GM12878 (cell line): ENCODE results near the gene COBLL1. TPM values are rescaled to one million over a fixed set of nuclear protein-coding genes. Genes with fewer than 3 reads are reported as not detected.

ENCODE experiments used
- ATAC-seq: fragments of 200-7000 bp; cut with Tn5 transposase; 3 replicates; pipeline ENCODE4 v1.9.1; 2020; ENCODE audit warnings: mild to moderate bottlenecking, moderate library complexity
- BruUV-seq: library from RNA; stranded (reverse); fragments of 400-500 nt; replicated peaks from 2 replicates; lab custom pipeline; 2021; lab: Mats Ljungman, UMichigan
- CTCF ChIA-PET: fragments of 300-600 bp; sonication (Branson Sonifier 250); formaldehyde crosslinking; extraction: SDS; loops from one replicate; lab custom pipeline; 2021; ENCODE audit warnings: inconsistent platforms; lab: Yijun Ruan, JAX
- POLR2A ChIA-PET: fragments of 350-600 bp; formaldehyde crosslinking; extraction: SDS; loops from one replicate; lab custom pipeline; 2021; ENCODE audit warnings: inconsistent platforms; lab: Charles Lee
- RAD21 ChIA-PET: fragments of 300-600 bp; sonication (Branson Sonifier 250); formaldehyde crosslinking; loops from one replicate; lab custom pipeline; 2023; ENCODE audit warnings: antibody characterized with exemption; ENCODE audit not compliant: unreplicated experiment; lab: Charles Lee
- SMC1A ChIA-PET: fragments of 300-600 bp; sonication (Branson Sonifier 250); formaldehyde crosslinking; loops from one replicate; lab custom pipeline; 2023; ENCODE audit not compliant: unreplicated experiment, uncharacterized antibody; lab: Charles Lee
- DNase-seq: peaks from one replicate; pipeline ENCODE4 v3.0.0-alpha.2; 2011; ENCODE audit warnings: low read depth, low spot score
- FAIRE-seq: peaks from 3 replicates; lab custom pipeline; 2011; peaks lifted over from hg19 to GRCh38; lab: Jason Lieb, UNC
- H2AFZ ChIP-seq: 2 replicates; pipeline ENCODE4 v1.6.0; 2011; ENCODE audit warnings: low read depth, low read length, control low read depth; ENCODE audit not compliant: control insufficient read depth
- H3K27ac ChIP-seq: 2 replicates; pipeline ENCODE4 v1.5.1; 2011; ENCODE audit warnings: control low read depth; ENCODE audit not compliant: control insufficient read depth, insufficient read depth
- H3K27me3 ChIP-seq, 2 experiments: replicated peaks in 1 of 2; 2 replicates each; pipeline versions ENCODE4 v1.6.0 to v1.6.1; 2011; ENCODE audit warnings: low read length in 1 of 2; ENCODE audit not compliant: control insufficient read depth in 2 of 2, insufficient read depth in 2 of 2
- H3K36me3 ChIP-seq, 2 experiments: 2 replicates each; pipeline ENCODE4 v1.5.1; 2011; ENCODE audit warnings: low read length in 1 of 2; ENCODE audit not compliant: control insufficient read depth in 2 of 2, insufficient read depth in 2 of 2
- H3K4me1 ChIP-seq: 2 replicates; pipeline ENCODE4 v1.6.1; 2011; ENCODE audit warnings: mild to moderate bottlenecking, low read length, moderate library complexity, mixed read lengths; ENCODE audit not compliant: control insufficient read depth, insufficient read depth
- H3K4me2 ChIP-seq: 2 replicates; pipeline ENCODE4 v1.6.0; 2011; ENCODE audit warnings: control low read depth; ENCODE audit not compliant: control insufficient read depth, insufficient read depth
- H3K4me3 ChIP-seq: fragments of 200-600 bp; sonication (generic); 2 replicates; pipeline ENCODE4 v1.5.1; 2016
- H3K79me2 ChIP-seq: 2 replicates; pipeline ENCODE4 v1.6.0; 2011; ENCODE audit warnings: low read length; ENCODE audit not compliant: control insufficient read depth, insufficient read depth
- H3K9ac ChIP-seq: 2 replicates; pipeline ENCODE4 v1.8.0; 2011; ENCODE audit warnings: low read length, control low read depth, mixed read lengths; ENCODE audit not compliant: control insufficient read depth, insufficient read depth
- H3K9me3 ChIP-seq: replicated peaks from 3 replicates; pipeline ENCODE4 v1.5.1; 2011; ENCODE audit warnings: mild to moderate bottlenecking, low read length; ENCODE audit not compliant: control insufficient read depth, insufficient read depth
- H4K20me1 ChIP-seq: 2 replicates; pipeline ENCODE4 v1.6.0; 2011; ENCODE audit not compliant: control insufficient read depth, insufficient read depth
- BHLHE40 ChIP-seq, 2 experiments: fragments of 450-650 bp in 1 of 2; IDR thresholded peaks; 2 replicates each; pipeline ENCODE4 v1.6.1; 2011 to 2017; ENCODE audit warnings: low read depth in 2 of 2, borderline replicate concordance in 1 of 2, improper control_type of control experiment in 1 of 2, low read length in 1 of 2, mild to moderate bottlenecking in 1 of 2
- HDAC6 ChIP-seq: fragments of 200-600 bp; sonication (generic); IDR thresholded peaks from one replicate; pipeline ENCODE4 v1.8.0; 2017; ENCODE audit warnings: antibody characterized with exemption; ENCODE audit not compliant: unreplicated experiment
- RAD51 ChIP-seq: fragments of 450-650 bp; IDR thresholded peaks from 2 replicates; pipeline ENCODE4 v1.6.1; 2016; ENCODE audit warnings: moderate library complexity, mild to moderate bottlenecking, inconsistent platforms
- RELA ChIP-seq: fragments of 450-650 bp; IDR thresholded peaks from 2 replicates; pipeline ENCODE4 v1.8.0; 2014; ENCODE audit warnings: borderline replicate concordance; ENCODE audit not compliant: partially characterized antibody
- SMARCA5 ChIP-seq: fragments of 450-650 bp; IDR thresholded peaks from 2 replicates; pipeline ENCODE4 v1.6.1; 2017; ENCODE audit warnings: mild to moderate bottlenecking
- TAF1 ChIP-seq: IDR thresholded peaks from 2 replicates; pipeline ENCODE4 v1.6.1; 2011; ENCODE audit warnings: mild to moderate bottlenecking, low read depth, low read length, borderline replicate concordance
- ZNF207 ChIP-seq: fragments of 450-650 bp; IDR thresholded peaks from 2 replicates; pipeline ENCODE4 v1.6.1; 2014; ENCODE audit warnings: antibody characterized with exemption, mild to moderate bottlenecking, borderline replicate concordance
- WGBS: methylation state at CpG from one replicate; pipeline ENCODE4 v1.1.6; 2016; ENCODE audit warnings: low lambda C conversion rate; ENCODE audit not compliant: insufficient replicate concordance, insufficient coverage; ENCODE audit errors: missing lambda C conversion rate; 5-methylcytosine and 5-hydroxymethylcytosine counted together
- in situ Hi-C: fragments of 300-500 bp; cut with MboI; formaldehyde crosslinking; loops from 9 replicates; pipeline ENCODE4 v1.14.3; 2018; ENCODE audit warnings: mixed read lengths
- intact Hi-C: fragments of 100-400 bp; cut with micrococcal nuclease; formaldehyde crosslinking; loops from one replicate; pipeline ENCODE4 v1.14.2; 2022; ENCODE audit not compliant: unreplicated experiment
- polyA plus RNA-seq, 11 experiments: library from polyadenylated mRNA; depleted of rRNA in 4 of 11; unstranded in 6 of 11; stranded (reverse) in 5 of 11; fragments of >200 nt; fragmentation: Nextera tagmentation in 4 of 11; fragmentation: Illumina TruSeq in 1 of 11; extraction: Ambion mirVana in 4 of 11; extraction: Trizol in 1 of 11; gene quantifications; 1 replicate in 1 of 11; 2 replicates in 10 of 11; pipeline versions ENCODE4 v1.2.1 to v1.2.3, GENCODE V29; 2011 to 2016; ENCODE audit warnings: inconsistent platforms in 2 of 11, missing spikeins in 2 of 11, low read depth in 1 of 11
- total RNA-seq, 4 experiments: library from RNA; depleted of rRNA in 3 of 4; stranded (reverse); fragments of >200 nt in 3 of 4; fragmentation: Illumina TruSeq in 1 of 4; extraction: Trizol in 1 of 4; gene quantifications; 2 replicates each; pipeline versions ENCODE4 v1.2.1 to v1.2.3, GENCODE V29; 2013 to 2021

Gene COBLL1
- total and polyA plus RNA-seq, 10 of the 15 experiments (the other 5 are each of a cell fraction or from before 2014, with no cell fraction given), result 0.46 TPM; not detected in 9

- BruUV-seq, result no TSS peak
- in situ Hi-C loops, result no loop called here
- RAD21 ChIA-PET, result no interaction called here
- Histone ChIP-seq H4K20me1 (no peaks in the 10 kb centered on the region), H3K9ac (no peak overlapping the region), H3K27ac (no peak overlapping the region), H3K27me3 (no peaks in the 10 kb centered on the region), H3K79me2 (no peaks in the 10 kb centered on the region), H3K4me2 (no peak overlapping the region), H3K4me1 (no peaks in the 10 kb centered on the region), H3K36me3 (no peaks in the 10 kb centered on the region), H3K9me3 (no peaks in the 10 kb centered on the region), H3K4me3 (no peak overlapping the region), H2AFZ (no peak overlapping the region)
- SMC1A ChIA-PET, result no interaction called here
- no peak for ATAC-seq
- no peak for TF ChIP-seq RELA
- TF ChIP-seq ZNF207, result no peak
- CTCF ChIA-PET, result no interaction called here
- POLR2A ChIA-PET, result no interaction called here
- no peak for DNase-seq
- intact Hi-C loops, result no loop called here
- FAIRE-seq, result no peak
These were observed 27.8 kb upstream of the COBLL1 start for GRCh38 chr2:164869420-164869772.

GRCh38 chr2:164868563-164869419 is 27.2 kb upstream of the COBLL1 start:
- no peak for TF ChIP-seq RAD51
- TF ChIP-seq TAF1, result no peak
- TF ChIP-seq BHLHE40 (IDR thresholded peaks at IDR 0.05; ENCODE audit: borderline replicate concordance in 1 of 2, low read depth in 2 of 2, low read length in 1 of 2), result no peak
- TF ChIP-seq SMARCA5, result no peak
- TF ChIP-seq HDAC6, result no peak
- H4K20me1 ChIP-seq, result no peaks in the 10 kb centered on the region
- H3K27ac ChIP-seq, result no peak overlapping the region
- ChIA-PET CTCF (no interaction called here), RAD21 (no interaction called here), POLR2A (no interaction called here), SMC1A (interaction anchor here (1.2 kb wide), 1 partner anchor 10 kb away, joined by 3 read pairs; no protein-coding TSS in a partner anchor)
- BruUV-seq, result no TSS peak
- intact Hi-C loops, result no loop called here
- FAIRE-seq (no peak), DNase-seq (no peak), ATAC-seq (no peak)
- H3K4me2 ChIP-seq, result no peak overlapping the region
- no peak overlapping the region for H2AFZ ChIP-seq
- WGBS, result 58% methylated on average over 5 of the region's 5 CpGs
- H3K27me3 ChIP-seq, result no peaks in the 10 kb centered on the region
- H3K4me3 ChIP-seq, result no peak overlapping the region
- in situ Hi-C loops, result no loop called here
- no peaks in the 10 kb centered on the region for H3K9me3 ChIP-seq
- H3K9ac ChIP-seq, result no peak overlapping the region
- H3K36me3 ChIP-seq, result no peaks in the 10 kb centered on the region
- H3K79me2 ChIP-seq, result no peaks in the 10 kb centered on the region
- no peaks in the 10 kb centered on the region for H3K4me1 ChIP-seq
